Measurements from ENCODE around the gene RGPD4.

- no peak for TF ChIP-seq CTCF (IDR thresholded peaks at IDR 0.05; ENCODE audit: insufficient read depth, low read depth, low read length)
- TF ChIP-seq EZH2 (IDR thresholded peaks at IDR 0.05; ENCODE audit: insufficient read depth, low read length), result no peak
Observed at GRCh38 chr2:107790837-107791236, 35.9 kb upstream of the RGPD4 start.

Measured in astrocyte (in vitro differentiated cells and primary cell).